RPMI7951 (cell line): ENCODE data around the gene CPT2. TPM values are rescaled to one million over a fixed set of nuclear protein-coding genes. Genes with fewer than 3 reads are reported as not detected.
A peak's percentile ranks its signal among the peaks of the same experiment; 100 is the strongest.
"Not testable (repeated sequence)": the region's sequence is repeated elsewhere in the genome, so short reads cannot be mapped to it uniquely, and the experiment has no call there.

Source experiments
- DNase-seq: peaks from one replicate; pipeline ENCODE4 v3.0.0-alpha.2; 2012; ENCODE audit warnings: low read depth
- total RNA-seq: library from RNA; depleted of rRNA; stranded (reverse); fragments of >200 nt; shearing (Covaris generic); gene quantifications from 2 replicates; pipeline ENCODE4 v1.2.3, GENCODE V29; 2014

CPT2 gene
- total RNA-seq, 1 experiment from 2014 or later: 17.4 TPM

DNA sequence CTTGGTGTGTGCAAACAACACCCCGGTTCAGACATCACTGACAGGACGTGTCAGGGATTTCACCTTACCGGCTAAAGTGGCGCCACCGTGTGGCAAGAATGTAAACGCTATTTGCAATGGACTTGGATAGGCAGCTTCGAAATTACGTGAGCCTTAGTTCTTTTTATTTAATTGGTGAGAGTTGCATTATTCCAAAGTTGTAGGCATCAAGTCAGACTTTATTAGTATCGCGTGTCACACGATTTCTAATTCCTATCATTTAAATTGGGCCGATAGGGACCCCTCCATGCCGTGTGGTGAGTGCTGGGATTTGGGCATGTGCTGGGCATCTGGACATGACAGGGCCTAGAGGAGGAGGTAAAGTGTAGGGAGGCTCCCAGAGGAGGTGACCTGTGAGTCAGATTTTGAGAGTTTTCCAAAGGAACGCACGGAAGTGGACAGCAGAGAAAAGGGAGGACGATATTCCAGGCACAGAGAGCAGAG is 14.5 kb upstream of the CPT2 start:
- DNase-seq: peak; percentile 78

DNA sequence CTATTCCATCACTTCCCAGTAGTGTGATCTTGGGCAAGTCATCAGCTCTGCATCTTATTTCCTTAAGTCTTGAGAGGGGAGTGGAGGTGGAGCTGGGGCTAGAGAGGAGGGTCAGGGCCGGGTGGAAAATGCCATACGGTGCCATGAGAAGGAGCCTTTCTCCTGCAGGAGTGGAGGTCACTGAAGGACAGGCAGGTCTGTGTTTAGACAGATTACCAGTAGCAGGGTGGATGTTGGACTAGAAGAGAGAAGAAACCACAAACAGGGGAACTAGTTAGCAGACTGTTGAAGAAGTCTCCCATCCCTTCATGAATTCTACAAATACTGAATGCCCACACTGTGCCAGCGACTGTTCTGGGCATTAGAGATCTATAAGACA is 13.9 kb upstream of the CPT2 start:
- DNase-seq: no peak

DNA sequence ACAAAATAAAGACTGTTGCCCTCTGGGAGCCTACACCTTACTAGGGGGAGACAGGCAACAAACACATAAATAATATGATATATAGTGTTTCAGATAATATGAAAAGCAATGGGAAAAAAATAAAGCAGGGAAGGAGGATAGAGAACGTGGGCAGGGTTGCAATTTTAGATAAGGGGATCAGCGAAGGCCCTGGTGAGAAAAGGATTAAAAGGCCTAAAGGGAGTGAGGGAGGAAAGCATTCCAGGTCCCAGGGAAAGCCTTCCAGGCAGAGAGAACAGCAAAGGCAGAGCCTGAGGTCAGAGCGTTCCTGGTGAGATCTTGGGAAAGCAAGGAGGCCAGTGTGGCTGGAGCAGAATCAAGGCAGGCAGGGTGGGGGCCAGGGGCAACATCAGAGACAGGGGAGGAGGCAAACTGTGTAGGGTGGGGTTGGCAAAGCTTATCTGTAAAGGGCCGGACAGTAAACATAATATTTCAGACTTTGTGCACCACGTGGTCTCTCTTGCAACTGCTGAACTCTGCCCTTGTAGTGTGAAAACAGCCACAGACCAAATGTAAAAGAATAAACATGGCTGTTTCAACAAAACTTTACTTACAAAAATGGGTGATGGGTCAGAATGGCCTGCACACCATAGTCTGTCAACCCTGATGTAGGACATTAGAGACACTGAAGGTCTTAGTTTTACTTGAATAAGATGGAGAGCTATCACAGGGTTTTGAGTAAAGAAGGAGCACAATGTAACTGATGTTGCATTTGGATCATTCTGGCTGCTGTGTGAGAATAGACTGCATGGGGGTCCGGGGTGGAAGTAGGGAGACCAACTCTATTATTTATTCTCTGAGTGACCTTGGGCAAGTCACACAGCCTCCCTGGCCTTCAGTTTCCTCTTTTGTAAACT is 13.3 kb upstream of the CPT2 start:
- DNase-seq: no peak

DNA sequence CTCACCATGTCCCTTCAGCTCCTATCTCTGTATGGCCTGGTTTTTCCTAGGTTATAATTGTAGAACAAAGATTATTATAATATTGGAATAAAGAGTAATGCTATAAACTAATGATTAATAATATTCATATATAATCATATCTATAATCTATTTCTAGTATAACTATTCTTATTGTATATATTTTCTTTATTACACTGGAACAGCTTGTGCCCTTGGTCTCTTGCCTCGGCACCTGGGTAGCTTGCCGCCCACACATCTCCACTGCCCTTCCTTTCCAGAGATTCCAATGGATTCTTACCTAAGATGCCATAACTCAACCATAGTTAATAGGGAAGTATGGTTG is 10.7 kb upstream of the CPT2 start:
- DNase-seq: not testable (repeated sequence)

DNA sequence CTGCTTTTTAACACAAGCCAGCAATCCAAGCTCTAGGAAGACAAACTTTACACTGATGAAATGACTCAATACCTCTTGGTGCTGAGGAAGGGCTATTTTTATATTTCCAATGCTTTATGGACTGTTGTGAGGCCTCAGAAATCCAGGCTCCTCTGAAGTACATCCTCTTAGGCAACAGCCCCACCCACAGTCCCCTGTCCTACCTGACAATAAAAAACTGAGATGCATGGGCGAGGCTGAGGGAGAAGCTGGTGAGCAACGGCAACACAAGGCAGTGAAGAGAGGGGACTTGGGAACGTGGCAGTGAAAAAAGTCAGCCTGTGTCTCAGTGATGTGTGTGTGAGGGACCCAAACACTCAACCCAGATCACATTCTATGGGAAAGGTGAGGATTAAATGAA is 10.1 kb upstream of the CPT2 start:
- no peak for DNase-seq

DNA sequence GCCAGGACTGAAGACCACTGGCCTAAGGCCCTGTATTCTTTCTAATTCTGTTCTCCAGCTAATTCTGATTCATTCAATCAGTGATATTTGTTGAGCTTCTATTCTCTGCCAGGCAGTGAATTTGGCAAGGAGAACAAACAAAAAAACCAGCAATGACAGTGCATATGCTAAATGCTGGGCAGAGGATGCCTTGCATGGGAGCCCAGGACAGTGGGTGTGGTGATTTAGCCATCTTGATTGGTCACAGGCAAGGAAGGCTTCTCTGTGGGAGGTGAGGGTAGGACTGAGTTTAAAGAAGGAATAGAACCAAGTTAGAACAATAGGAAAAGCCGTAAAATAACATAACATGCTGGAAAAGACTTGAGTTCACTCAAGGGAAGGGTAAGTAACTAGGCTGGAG is 9.2 kb upstream of the CPT2 start:
- no peak for DNase-seq

DNA sequence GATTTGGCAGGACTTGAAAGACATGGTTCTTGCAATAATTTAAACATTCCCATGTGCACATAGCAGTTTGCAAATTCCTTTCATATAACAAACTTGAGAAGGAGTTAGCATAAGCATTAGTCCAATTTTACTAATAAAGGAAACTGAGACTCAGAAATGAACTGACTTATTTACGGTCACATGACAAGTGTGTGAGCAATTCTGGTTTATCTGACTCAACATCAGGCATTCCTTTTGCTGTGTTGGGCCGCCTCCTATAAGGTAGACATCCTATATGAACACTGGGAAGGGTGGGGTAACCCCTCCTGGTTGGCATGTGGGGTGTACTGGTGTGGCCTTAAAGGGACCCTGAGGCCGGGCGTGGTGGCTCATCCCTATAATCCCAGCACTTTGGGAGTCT is 8.5 kb upstream of the CPT2 start:
- DNase-seq: no peak

DNA sequence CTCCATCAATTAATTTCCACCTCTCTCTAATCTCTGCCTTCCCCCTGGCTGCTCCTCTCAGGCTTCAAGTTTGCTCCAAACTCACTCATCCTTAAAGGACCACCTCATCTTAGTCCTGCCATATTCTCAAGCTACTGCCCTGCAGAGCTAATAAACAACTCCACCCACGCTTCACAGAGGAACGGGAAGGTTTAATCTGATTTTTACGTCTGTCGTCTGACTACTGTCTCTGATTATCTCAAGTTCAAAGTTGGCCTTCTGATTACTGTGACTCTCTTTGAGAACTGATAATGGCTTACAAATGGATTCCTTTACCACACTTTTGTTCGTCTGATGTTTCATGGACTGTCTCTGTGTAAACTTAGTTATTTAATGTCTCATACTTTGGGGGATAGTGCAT is 7.6 kb upstream of the CPT2 start:
- no peak for DNase-seq

DNA sequence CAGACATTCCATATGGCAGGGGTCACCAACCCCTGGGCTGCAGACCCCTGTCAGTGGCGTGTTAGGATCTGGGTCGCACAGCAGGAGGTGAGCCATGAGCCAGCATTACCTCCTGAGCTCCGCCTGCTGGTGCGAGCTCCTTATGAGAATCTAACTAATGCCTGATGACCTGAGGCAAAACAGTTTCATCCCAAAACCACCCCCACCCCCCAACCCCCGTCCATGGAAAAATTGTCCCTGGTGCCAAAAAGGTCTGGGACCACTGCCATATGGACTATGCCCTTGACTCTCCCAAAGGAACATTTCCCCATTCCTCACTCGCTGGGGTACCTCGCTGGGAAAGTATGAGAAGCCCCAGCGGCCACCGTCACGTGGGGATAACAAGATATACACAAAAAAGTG is 6.4 kb upstream of the CPT2 start:
- no peak for DNase-seq

DNA sequence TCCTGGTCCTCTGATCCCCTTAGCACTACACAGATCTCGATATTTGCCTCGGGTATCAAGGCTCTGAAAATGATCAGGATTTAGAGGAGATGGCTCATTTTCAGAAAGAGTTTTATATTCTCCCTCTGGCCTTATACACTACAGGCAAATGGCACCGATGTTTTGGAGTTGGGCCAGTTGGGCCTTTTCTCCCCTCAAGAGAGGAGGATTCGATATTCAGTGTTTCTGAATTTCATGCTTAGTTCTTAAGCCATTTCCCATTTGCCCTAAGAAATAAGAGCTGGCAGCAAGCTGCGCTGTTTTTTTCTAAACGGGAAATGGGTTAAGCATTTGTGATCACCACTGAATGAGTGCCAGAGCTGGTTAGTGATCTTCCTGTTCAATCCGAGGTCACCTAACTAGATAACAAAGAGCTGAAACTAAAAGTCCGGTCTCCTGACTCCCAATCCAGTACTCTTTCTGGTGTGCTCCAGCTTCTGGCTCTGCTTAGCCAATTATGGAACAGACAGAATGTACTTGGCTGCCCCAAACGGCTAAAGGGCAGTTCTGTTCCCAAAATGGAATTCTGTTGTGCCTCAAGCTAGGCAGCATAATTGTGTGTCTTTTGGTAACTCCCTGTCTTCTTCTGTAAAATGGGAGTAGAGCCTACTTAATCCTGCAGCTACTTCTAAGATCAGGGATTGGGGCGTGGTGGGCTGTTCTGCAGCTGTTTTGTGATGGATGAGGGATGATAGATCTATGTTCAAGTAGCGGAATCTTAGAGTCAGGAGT is 1.2 kb upstream of the CPT2 start:
- no peak for DNase-seq

DNA sequence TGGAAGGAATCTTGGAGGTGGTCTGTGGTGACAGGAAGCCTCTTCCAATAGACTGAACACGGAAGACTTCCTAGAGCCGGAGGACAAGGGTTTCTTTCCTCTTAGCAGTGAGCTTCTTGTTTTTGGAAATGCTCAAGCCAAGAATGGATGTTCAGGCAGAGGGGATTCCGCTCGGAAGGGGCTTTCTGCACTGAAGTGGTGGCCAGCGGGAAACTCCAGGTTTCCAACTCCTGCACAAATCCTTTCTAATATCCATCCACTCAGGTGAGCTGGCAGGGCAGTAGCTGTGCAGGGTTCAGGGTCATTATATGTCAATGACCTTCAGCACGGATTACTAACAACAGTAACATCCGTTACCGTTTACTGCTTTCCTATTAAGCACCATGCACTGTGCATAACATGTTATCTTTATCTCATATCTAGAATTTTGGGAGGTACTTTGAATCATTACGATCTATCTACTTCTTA is 573 bp upstream of the CPT2 start:
- DNase-seq: no peak

DNA sequence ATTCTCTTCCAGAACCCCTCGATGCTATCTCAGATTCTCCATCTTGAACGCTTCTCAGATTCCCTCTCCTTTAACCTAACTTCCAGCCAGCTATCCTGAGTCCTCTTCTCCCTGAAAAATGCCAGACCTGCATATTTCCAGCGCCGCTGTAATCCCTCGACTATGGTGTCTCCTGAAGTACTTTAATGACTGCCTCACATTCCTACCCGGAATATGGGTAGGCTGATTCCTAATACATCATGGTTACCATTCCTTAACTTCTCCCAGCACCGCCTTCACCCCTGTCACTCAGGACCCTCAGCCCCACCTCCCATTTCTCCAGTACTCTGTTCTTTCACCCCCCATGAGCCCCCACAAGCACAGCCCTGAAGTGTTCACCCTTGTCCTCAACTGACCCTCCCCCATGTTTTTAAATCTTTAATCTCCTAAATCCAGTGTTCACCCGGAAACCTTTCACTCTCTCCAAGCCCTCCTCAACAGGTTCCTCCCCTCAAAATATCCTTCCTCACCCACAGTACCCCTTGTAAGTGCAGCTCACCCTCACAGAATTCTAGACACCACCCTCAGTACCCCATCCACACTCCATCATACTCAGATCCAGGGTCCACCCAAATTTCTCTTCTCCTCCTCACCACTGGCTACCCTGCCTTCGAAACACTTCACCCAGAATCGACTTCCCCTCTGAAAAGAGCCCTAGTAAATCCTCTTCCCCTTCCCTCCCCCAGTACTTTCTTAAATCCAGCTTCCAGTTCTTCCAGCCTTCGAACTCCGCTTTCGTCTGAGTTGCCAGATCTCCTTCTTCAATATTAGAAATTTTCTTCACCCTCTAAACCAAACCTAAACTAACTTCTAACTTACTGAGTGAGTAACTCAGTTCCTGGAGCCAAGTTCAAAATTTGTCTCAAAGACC is 922 bp downstream of the CPT2 start:
- DNase-seq: peak; percentile 22

DNA sequence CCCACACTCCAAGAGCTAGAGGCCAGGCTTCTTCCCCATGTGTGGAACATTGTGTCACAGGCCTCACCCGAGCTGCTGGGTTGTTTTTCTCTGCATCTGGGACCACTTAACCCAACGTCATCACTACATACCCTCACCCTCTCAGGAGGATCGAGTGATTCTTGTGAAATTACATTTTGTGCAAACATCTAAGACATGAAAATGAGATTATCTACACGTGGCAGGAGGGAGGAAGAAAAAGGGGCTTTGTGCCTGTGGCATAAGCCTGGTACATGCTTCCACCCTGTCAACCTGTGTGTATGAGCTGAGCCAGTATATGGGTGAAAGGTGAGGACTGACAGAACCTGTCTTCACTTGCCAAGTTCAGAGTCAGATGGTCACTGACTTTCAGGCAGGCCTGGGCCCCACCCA is 1.6 kb downstream of the CPT2 start:
- DNase-seq: no peak

DNA sequence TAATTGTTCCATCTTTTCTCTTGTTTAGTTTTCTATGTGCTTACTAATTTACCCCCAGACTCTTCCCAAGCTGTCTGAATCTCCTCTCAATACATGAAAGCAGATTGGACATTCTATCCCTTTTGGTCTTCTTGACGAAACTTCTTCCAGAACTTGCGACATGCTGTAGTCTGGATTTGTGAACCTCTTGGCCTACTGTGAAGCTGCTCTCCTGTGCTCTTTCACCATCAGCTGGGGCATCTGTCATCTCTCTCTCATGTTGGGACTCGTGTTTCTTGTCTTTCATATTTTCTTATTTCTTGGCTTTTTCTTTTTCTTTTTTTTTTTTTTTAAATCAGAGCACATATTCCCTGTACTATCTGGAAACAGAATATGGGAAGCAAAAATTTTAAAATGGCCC is 6.8 kb downstream of the CPT2 start:
- DNase-seq: no peak

DNA sequence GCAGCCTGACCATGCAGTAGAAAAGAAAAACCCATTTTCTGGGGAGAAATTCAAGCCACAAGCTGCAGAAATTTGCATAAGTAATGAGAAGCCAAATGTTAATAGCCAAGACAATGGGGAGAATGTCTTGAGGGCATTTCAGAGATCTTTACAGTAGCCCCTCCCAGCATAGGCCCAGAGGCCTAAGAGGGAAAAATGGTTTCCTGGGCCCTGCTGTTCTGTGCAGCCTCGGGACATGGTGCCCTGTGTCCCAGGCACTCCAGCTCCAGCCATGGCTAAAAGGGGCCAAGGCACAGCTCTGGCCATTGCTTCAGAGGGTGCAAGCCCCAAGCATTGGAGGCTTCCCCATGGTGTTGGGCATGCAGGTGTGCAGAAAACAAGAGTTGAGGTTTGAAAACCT is 8.9 kb downstream of the CPT2 start:
- DNase-seq: not testable (repeated sequence)

DNA sequence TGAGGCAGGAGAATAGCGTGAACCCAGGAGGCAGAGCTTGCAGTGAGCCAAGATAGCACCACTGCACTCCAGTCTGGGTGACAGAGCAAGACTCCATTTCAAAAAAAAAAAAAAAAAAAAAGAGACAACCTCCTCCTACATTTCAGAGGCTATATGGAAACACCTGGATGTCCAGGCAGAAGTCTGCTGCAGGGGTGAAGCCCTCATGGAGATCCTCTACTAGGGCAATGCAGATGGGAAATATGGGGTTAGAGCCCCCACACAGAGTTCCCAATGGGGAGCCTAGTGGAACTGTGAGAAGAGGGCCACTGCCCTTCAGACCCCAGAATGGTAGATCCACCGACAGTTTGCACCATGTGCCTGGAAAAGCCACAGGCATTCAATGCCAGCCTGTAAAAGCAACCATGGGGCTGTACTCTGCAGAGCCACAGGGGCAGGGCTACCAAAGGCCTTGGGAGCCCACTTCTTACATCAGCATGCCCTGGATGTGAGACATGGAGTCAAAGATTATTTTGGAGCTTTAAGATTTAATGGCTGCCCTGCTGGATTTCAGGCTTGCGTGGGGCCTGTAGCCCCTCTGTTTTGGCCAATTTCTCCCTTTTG is 9.6 kb downstream of the CPT2 start:
- not testable (repeated sequence) for DNase-seq

DNA sequence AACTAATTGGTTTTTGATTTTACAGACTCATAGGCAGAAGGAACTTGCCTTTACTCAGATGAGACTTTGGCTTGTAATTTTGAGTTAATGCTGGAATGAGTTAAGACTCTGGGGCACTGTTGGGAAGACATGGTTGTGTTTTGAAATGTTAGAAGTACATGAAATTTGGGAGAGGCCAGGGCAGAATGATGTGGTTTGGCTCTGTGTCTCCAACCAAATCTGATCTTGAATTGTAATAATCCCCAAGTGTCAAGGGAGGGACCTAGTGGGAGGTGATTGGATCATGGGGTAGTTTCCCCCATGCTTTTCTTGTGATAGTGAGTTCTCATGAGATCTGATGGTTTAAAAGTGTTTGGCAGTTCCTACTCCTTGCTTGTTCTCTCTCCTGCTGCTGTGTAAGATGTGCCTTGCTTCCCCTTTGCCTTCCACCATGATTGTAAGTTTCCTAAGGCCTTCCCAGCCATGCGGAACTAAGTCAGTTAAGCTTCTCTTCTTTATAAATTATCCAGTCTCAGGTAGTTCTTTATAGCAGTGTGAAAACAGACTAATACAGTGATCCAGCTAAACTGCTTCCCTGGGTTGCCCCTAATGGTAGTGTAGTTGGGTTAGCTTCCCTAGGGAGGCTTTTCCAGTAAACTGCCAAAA is 10.2 kb downstream of the CPT2 start:
- no peak for DNase-seq

DNA sequence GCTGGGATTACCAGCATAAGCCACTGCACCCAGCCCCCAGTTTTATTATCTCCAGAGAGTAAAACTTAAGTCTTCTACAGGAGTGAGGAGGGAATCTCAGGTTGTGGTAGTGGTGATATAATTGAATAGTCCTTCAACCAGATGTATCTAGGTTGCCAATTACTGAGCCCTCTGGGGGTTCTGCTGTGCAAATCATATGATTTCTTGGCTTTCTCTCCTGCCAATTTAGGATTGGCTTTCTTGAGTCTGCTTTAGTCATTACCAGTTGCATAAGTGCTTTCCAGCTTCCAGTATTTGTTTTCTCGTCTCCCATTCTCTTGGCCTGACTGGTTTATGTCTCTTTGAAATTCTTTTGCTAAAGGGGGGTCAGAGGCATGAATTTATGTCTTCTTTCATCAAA is 11.1 kb downstream of the CPT2 start:
- DNase-seq: no peak

DNA sequence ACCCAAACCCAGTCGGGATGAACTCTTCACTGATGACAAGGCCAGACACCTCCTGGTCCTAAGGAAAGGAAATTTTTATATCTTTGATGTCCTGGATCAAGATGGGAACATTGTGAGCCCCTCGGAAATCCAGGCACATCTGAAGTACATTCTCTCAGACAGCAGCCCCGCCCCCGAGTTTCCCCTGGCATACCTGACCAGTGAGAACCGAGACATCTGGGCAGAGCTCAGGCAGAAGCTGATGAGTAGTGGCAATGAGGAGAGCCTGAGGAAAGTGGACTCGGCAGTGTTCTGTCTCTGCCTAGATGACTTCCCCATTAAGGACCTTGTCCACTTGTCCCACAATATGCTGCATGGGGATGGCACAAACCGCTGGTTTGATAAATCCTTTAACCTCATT is 13.7 kb downstream of the CPT2 start:
- DNase-seq: no peak

DNA sequence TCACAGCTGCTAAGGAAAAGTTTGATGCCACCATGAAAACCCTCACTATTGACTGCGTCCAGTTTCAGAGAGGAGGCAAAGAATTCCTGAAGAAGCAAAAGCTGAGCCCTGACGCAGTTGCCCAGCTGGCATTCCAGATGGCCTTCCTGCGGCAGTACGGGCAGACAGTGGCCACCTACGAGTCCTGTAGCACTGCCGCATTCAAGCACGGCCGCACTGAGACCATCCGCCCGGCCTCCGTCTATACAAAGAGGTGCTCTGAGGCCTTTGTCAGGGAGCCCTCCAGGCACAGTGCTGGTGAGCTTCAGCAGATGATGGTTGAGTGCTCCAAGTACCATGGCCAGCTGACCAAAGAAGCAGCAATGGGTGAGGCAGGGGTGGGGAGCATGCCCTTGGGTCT is 14.3 kb downstream of the CPT2 start:
- no peak for DNase-seq

DNA sequence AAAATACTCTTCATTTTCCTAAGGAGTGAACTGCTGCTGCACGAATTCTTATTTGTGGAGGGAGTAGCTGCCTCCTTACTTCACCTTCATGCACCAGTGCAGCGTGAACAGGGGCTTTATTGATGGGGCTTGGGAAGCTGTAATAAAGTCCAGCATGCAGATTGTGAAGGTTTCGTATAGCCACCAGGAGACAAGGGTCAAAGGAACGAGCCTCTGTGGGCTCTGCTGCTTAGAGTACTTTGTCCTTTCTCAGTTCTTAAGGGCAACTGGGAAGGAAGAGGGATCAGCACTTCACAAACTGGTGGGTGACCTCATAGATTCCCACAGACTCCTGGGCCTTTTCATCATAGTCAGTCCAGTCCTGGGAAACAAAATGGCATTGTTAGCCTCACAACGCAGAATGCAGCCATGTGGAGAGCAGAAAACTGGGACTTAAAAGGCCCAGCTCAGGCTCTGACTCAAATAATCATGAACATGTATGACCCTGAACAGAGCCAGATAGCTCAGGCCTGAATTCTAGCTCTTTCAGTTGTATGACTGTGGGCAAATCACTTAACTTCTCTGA is 17.8 kb downstream of the CPT2 start:
- no peak for DNase-seq
